ENCODE measurements around the gene SOX30. TPM values are rescaled to one million over a fixed set of nuclear protein-coding genes. Genes with fewer than 3 reads are reported as not detected.
A peak's percentile ranks its signal among the peaks of the same experiment; 100 is the strongest.

SOX30 gene
- polyA plus RNA-seq, 1 donor, result 0.26 TPM

GRCh38 chr5:157659868-157660660 is 7.8 kb upstream of the SOX30 start:
- no peak for DNase-seq

DNA sequence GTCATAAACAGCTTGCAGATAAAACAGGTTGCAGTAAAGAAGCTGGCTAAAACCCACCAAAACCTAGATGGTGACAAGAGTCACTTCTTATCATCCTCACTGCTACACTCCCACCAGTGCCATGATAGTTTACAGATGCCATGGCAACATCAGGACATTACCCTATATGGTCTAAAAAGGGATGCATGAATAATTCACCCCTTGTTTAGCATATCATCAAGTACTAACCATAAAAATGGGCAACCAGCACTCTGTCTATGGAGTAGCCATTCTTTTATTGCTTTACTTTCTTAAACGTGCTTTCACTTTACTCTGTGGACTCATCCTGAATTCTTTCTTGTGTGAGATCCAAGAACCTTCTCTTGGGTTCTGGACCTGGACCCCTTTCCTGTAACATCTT is 6.7 kb upstream of the SOX30 start:
- no peak for DNase-seq

DNA sequence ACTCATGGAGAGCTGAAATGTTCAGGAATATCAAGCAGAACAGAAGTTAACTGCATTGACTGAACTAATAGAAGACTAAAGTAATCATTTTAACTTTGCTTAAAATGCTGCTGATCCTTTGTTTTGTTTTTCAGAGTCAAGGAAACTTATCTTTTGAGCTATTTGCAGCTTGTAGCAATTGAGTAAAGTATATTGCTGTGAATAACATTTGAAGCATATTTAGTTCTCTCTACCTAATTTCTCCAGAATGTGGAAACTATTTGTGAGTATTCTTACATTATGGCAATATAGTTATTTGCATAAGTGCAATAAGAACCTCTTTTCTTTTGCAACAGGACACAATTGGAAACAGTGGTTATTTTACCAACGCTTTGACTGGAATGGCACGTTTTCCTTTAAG is 5.3 kb upstream of the SOX30 start:
- no peak for DNase-seq

DNA sequence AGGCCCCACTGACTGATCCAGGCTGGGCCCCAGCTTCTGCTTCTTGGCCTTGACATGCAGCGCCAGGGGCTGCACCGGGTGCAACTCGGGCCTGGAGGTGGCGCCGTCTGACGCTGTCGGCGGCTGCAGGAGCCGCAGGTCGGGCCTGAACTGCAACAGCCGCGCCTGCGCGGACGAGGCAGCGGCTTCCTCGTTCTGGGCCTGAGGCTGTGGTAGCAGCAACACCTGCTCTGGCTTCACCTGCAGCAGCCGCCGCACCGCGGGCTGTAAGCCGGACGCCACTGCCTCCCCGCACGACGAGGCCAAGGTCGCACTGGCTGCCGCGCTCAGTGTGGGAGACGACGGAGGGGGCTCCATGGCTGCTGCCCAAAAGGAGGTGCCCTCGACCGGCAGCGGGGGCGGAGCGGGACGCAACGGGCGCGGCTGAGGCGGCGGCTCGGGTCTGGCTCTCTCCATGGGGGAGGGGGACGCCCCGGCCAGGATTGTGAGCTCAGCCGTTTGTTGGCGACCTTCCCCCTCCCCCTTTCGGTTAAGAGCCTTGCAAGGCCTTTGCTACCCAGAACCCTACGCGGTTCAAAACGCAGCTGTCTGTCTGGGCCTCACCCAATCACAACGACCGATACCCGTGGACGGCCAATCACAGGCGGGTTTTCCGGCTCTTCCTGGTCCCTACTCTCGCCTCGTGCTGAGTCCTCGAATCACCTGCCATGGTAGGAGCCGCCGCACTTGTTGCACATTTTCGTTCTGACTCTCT is 438 bp downstream of the SOX30 start:
- peak; percentile 59 for DNase-seq

- DNase-seq, result no peak
Observed at GRCh38 chr5:157650991-157651611, 1.1 kb downstream of the SOX30 start.

GRCh38 chr5:157649101-157649500 is 3.1 kb downstream of the SOX30 start:
- no peak for DNase-seq

DNA sequence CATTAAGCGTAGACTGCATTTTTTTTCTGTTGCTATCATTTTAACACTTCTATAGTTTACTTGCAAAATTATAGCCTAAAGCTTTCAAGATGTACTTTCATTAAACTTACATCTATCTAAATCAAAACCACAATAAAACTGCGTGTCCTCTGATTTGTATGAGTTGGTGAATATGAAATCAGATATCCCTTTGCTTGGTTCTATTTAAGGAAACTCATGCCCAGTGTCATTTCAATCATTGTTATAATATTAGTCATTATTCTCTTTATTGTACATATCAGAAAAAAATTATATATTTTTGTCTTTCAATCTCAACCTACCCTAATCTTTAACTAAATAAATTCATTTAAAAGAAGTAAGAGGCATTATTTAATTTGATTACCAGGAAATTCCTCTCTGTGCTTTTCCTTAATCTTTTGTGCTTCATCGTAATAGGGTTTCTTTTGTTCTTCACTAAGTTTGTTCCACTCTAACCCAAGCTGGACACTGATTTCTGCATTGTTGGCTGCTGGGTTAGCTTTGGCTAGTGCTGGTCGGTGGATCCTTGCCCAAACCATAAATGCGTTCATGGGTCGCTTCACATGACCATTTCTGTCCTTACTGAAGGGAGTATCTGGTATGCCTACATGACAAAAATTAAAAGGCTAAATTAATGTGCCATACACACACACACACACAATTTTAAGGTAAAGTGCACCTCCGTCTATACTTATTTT is 3.8 kb downstream of the SOX30 start:
- DNase-seq, result no peak

GRCh38 chr5:157640406-157641066 is 11.7 kb downstream of the SOX30 start:
- DNase-seq, result no peak

- DNase-seq, result no peak
Observed at GRCh38 chr5:157630341-157630740, 21.9 kb downstream of the SOX30 start.

GRCh38 chr5:157626831-157627230 is 25.4 kb downstream of the SOX30 start:
- no peak for DNase-seq

DNA sequence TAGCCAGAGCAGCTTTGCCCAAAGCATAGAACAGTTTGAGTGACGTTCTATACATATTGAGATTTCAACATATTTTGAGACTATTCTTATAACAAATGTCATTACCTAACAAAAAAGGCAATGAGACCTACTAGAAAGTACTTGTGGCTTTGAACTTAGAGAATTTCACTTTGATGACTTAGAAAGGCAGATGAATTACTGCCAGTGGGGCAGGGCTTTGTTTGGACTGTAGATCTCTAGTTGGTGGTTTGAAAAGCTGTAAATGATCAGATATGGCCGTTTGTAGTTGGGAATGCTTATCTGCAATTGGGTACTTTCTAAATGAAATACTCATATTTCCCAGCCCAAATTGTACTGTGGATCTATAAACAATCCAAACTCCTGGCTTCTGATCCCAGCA is 28.1 kb downstream of the SOX30 start:
- no peak for DNase-seq

GRCh38 chr5:157620776-157621175 is 31.5 kb downstream of the SOX30 start:
- DNase-seq, result no peak

DNA sequence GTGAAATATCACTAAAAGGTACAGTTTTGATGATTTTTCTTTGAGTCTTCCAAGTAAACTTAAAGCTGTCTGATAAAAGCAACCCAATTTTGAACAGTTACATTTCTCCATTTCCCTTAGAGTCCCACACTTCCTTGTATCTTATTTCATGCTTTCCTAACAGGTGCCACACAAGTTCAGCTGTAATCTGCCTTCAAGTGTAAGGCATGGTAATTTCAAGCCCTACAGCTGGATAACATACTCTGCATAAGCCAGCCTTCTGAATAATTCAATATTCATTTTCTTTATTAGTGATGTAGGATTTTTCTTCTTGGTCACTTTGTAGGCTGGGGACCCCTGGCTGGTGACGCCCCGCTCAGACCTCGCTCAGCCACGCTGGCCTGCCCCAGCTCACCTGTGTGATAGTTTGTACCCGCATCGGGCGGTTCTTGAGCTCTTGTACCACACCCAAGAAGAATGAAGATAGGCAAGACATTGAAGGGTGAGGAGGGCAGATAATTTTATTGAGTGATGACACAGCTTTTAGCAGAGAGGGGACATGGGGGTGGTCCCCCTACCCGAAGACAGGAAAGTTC is 34.0 kb downstream of the SOX30 start:
- no peak for DNase-seq

DNA sequence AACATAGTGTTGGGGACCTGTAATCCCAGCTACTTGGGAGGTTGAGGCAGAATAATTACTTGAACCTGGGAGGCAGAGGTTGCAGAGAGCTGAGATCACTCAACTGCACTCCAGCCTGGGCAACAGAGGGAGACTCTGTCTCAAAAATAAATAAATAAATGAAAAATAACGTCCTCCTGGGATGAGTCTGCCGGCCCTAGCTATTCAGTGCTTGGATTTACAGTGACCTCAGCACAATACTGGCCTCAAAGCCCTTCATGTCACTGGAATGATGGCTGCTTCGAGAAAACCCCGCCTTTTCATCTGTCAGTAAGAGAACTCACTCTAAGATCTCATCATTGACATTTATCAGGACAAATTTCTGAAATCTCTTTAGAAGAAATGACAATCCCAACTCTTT is 35.5 kb downstream of the SOX30 start:
- no peak for DNase-seq

DNA sequence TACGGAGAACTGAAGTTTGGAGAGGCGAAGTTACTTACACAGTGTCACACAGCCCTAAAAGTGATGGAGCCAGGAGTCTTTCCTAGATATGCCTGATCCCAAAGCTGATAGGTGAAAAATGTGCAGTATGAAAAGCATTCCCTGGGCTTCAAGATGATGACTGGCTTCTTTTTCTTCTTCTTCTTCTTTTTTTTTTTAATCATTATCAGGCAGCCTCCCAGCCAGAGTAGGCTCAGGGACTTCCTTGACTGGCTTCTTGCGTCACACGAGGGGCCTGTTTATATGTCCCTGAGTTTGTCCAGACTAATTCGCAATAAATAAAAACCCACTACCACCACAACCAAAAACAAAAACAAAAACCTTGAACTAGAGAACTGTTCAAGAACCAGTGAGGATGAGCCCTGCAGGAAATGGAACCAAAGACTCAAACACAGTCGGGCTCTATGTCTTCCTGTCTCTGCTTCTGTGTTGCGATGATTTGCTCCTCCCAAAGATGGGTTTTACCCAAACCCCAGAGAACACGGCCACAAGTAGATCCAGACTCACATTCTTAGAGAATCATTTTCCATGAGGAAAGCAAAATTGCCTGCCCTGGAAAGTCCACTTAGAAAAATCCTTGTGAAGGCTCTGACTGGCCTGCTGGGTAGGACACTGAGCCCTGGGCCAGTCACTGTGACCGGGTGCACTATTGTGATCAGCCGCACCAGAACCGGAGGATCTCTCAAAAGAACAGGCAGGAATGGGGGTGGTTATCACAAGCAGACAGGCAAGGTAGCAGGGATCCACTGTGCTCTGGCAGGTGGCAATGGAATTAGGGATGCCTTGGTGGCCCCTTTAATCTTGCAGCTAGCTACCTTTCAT is 38.6 kb downstream of the SOX30 start:
- DNase-seq, result no peak

GRCh38 chr5:157612581-157612980 is 39.7 kb downstream of the SOX30 start:
- DNase-seq, result no peak

DNA sequence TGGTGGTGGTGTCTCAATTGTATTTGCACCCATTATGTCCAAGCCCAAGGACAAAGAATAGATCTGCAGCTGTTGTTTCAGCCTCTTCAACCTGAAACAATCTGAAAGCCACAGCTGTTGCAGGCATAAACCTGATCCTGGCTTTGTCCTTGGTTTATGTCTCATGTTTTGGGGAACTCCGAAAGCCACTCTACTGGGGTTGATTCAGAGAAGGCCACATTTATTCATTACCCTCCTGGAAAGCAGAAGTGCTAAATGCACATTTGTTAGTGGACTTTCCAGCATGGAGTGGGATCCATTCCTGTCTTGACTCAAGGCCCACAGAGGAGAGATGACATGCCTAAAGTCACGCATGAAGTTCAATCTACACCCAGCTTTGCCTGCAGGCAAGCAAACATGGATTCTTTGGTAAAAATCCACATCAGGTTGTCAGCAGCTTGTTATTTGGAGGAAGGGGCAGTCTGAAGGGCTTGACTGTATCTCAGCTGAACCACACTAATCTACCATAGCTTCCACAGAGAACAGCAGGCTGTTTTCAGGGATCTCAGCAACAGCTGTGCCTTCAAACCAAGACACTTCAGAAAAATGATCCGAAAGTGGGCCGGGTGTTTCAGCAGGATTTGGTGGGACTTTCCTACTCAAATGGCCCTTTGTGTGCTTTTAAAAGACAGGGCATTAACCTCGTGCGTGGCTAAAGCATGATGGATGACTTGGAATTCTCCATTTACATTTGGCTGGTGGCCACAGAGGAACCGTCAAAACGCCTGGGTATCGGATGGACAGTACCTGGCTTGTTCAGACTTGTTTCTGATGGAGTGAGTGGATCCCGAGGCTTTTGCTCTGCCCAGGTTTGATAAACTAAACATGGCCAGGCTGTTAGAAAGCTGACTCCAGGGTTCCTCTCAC is 40.4 kb downstream of the SOX30 start:
- DNase-seq, result peak; percentile 29

DNA sequence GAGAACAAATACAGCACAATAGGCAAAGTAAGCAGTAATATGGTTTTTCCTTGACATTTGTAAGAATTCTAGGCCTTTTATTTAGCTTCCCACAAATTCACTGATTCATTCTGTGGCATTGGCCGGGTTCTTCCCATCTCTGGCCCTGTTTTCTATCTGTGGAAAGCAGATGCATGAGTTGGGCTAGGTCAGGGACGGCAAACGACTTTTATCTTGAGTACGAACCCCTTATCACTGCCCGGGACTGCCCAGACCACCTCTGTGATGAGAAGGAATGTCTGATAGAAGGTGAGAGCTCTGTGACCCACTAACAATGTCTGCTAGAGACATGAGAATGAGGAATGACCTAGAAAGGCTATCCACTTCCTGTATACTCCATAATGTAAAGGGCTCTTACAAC is 41.2 kb downstream of the SOX30 start:
- DNase-seq, result no peak

DNA sequence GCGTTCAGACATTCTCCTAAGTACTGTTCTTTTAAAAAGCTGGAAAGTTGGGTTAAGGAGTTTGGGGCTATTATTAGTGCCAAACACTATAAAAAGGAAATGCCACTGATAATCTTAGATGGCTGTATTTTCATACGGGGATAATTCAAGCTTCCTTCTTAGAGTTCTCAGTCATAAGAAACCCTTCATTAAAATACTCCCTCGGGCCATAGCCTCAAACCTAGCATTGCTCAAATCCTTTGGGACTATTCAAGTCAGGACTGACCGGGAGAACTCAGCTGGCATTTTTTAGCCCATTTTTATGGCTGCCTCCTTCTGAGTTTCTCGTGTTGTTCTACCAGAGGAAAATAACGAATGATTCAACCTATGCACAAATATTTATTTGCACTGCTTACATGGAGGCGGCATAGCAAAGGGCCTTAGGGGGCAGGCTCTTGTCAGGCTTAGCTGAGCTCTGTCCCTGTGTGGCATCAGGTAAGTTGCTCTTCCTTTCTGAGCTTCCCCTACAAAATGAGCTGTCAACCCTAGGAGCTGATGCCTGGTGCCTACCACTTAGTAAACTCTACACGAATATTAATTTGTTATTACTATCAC is 43.2 kb downstream of the SOX30 start:
- no peak for DNase-seq

Data from hindlimb muscle (tissue), 1 donor.